Activated CD4-positive, CD25-positive, alpha-beta regulatory T cell treated with anti-CD3 and anti-CD28 coated beads, Interleukin-2, amount 50 U/mL, for 16 hours (primary cell): ENCODE results near the gene VIPR1.
A peak's percentile ranks its signal among the peaks of the same experiment; 100 is the strongest.
"Not testable (repeated sequence)": the region's sequence is repeated elsewhere in the genome, so short reads cannot be mapped to it uniquely, and the experiment has no call there.

Experiments used
- DNase-seq: peaks from one replicate; pipeline ENCODE4 v3.0.0-alpha.2; 2020; ENCODE audit warnings: low read depth, low spot score

Gene VIPR1

GRCh38 chr3:42532229-42532628 is 29.8 kb downstream of the VIPR1 start:
- DNase-seq, result no peak

- no peak for DNase-seq
Measured at GRCh38 chr3:42533161-42533897, 30.9 kb downstream of the VIPR1 start.

- DNase-seq, result no peak
Measured at GRCh38 chr3:42535981-42536784, 33.7 kb downstream of the VIPR1 start.

GRCh38 chr3:42537350-42537749 is 34.9 kb downstream of the VIPR1 start:
- no peak for DNase-seq

- DNase-seq, result no peak
Measured at GRCh38 chr3:42539871-42540714, 37.6 kb downstream of the VIPR1 start.

- DNase-seq, result no peak
Measured at GRCh38 chr3:42541079-42541478, 38.6 kb downstream of the VIPR1 start.

- DNase-seq, result no peak
Measured at GRCh38 chr3:42544492-42545283, 42.2 kb downstream of the VIPR1 start.

- no peak for DNase-seq
Measured at GRCh38 chr3:42545284-42545900, 42.9 kb downstream of the VIPR1 start.

- DNase-seq, result no peak
Measured at GRCh38 chr3:42546691-42547213, 44.3 kb downstream of the VIPR1 start.

- peak; percentile 47 for DNase-seq
Measured at GRCh38 chr3:42547401-42547945, 45.0 kb downstream of the VIPR1 start.

- no peak for DNase-seq
Measured at GRCh38 chr3:42549131-42549530, 46.7 kb downstream of the VIPR1 start.

GRCh38 chr3:42550250-42550649 is 47.8 kb downstream of the VIPR1 start:
- no peak for DNase-seq

- no peak for DNase-seq
Measured at GRCh38 chr3:42552830-42553229, 50.4 kb downstream of the VIPR1 start.

GRCh38 chr3:42556089-42556632 is 53.7 kb downstream of the VIPR1 start:
- no peak for DNase-seq

GRCh38 chr3:42556817-42557216 is 54.4 kb downstream of the VIPR1 start:
- DNase-seq, result not testable (repeated sequence)

- no peak for DNase-seq
Measured at GRCh38 chr3:42557854-42558253, 55.4 kb downstream of the VIPR1 start.

- DNase-seq, result no peak
Measured at GRCh38 chr3:42562047-42562907, 59.8 kb downstream of the VIPR1 start.

GRCh38 chr3:42569593-42570142 is 67.2 kb downstream of the VIPR1 start:
- no peak for DNase-seq

GRCh38 chr3:42572278-42572677 is 69.8 kb downstream of the VIPR1 start:
- no peak for DNase-seq
